Transverse colon (tissue), 4 donors: ENCODE data around the gene SRGN. TPM values are rescaled to one million over a fixed set of nuclear protein-coding genes. Genes with fewer than 3 reads are reported as not detected.
"Not testable (repeated sequence)": the region's sequence is repeated elsewhere in the genome, so short reads cannot be mapped to it uniquely, and the experiment has no call there.

Experiments
- DNase-seq: peaks from one replicate; pipeline ENCODE4 v3.0.0-alpha.2; 2019
- H3K27ac ChIP-seq, 4 donors: fragments of 200-600 bp; sonication (generic); 2 replicates each; pipeline ENCODE4 v1.5.1; 2016 to 2018; ENCODE audit warnings: inconsistent platforms in 4 of 4
- H3K27me3 ChIP-seq: fragments of 200-600 bp; sonication (generic); 2 replicates; pipeline ENCODE4 v1.5.1; 2017; ENCODE audit warnings: inconsistent platforms
- H3K36me3 ChIP-seq, 4 donors: fragments of 200-600 bp; sonication (generic); 2 replicates each; pipeline ENCODE4 v1.5.1; 2017 to 2019; ENCODE audit warnings: inconsistent platforms in 4 of 4
- H3K4me1 ChIP-seq, 4 donors: fragments of 200-600 bp; sonication (generic); 2 replicates each; pipeline ENCODE4 v1.5.1; 2017 to 2020; ENCODE audit warnings: inconsistent platforms in 4 of 4
- H3K4me3 ChIP-seq, 4 donors: fragments of 200-600 bp; sonication (generic); 1 replicate in 1 of 4; 2 replicates in 3 of 4; pipeline versions ENCODE4 v1.5.1 to v1.6.1; 2017 to 2019; ENCODE audit warnings: inconsistent platforms in 4 of 4
- H3K9me3 ChIP-seq, 2 donors: fragments of 200-600 bp; sonication (generic); 2 replicates each; pipeline ENCODE4 v1.5.1; 2017 to 2019; ENCODE audit warnings: inconsistent platforms in 2 of 2
- CTCF ChIP-seq, 5 experiments: fragments of 200-600 bp in 3 of 5; fragments of 450-650 bp in 2 of 5; sonication (generic) in 3 of 5; IDR thresholded peaks; 1 replicate in 2 of 5; 2 replicates in 3 of 5; pipeline ENCODE4 v1.5.1; 2016 to 2017; ENCODE audit warnings: antibody characterized with exemption in 5 of 5, inconsistent platforms in 3 of 5, mild to moderate bottlenecking in 2 of 5, moderate library complexity in 1 of 5
- EP300 ChIP-seq: sonication (generic); formaldehyde crosslinking; IDR thresholded peaks from one replicate; pipeline ENCODE4 v1.6.1; 2017; ENCODE audit warnings: antibody characterized with exemption, low read depth
- POLR2A ChIP-seq: fragments of 450-650 bp; IDR thresholded peaks from one replicate; pipeline ENCODE4 v1.6.1; 2016; ENCODE audit warnings: antibody characterized with exemption, mild to moderate bottlenecking, moderate library complexity
- POLR2AphosphoS5 ChIP-seq, 3 donors: sonication (generic); formaldehyde crosslinking; IDR thresholded peaks; one replicate each; pipeline ENCODE4 v1.6.1; 2016; ENCODE audit warnings: antibody characterized with exemption in 3 of 3
- WGBS, 2 donors: methylation state at CpG; one replicate each; pipeline ENCODE4 v1.1.5; 2018; ENCODE audit warnings: low coverage in 1 of 2; 5-methylcytosine and 5-hydroxymethylcytosine counted together
- in situ Hi-C, 4 donors: fragments of 200-750 bp; cut with MboI; loops; one replicate each; pipeline versions ENCODE4 v1.15.0 to v1.15.1; 2017; ENCODE audit warnings: low sequenced_read_pairs in 3 of 4, low pct_ligation_motif_present in 1 of 4, low pct_unique_long_range_greater_than_20kb in 1 of 4
- intact Hi-C: fragments of 100-400 bp; cut with DNase I; formaldehyde crosslinking; loops from one replicate; pipeline ENCODE4 v1.15.1; 2023; ENCODE audit warnings: low total_unique reads
- total RNA-seq, 4 donors: library from RNA; depleted of rRNA; stranded (reverse); fragments of >200 nt; gene quantifications; one replicate each; pipeline ENCODE4 v1.1.0, GENCODE V29; 2016

Gene SRGN
- total RNA-seq, result 10 to 100 TPM in 3 of 4 donors, 1 to 10 TPM in 1; 9.0 to 83.8 (median 20.3) TPM

- no peaks in the 10 kb centered on the region for H3K36me3 ChIP-seq
- no peaks in the 10 kb centered on the region for H3K27me3 ChIP-seq
- TF ChIP-seq CTCF (IDR thresholded peaks at IDR 0.05) (no peak), EP300 (peak; percentile 38), POLR2A (peak; percentile 92), POLR2AphosphoS5 (IDR thresholded peaks at IDR 0.05) (peak; percentile 93 to 98 (median 97))
- no peaks in the 10 kb centered on the region for H3K9me3 ChIP-seq
- WGBS, 2 donors, result 50 to 51% methylated on average over 8 to 10 of the region's 10 CpGs
- DNase-seq, result peak; percentile 81
- peak within 1 kb of the TSS; percentile 6 to 52 (median 19) for H3K4me3 ChIP-seq
- H3K27ac ChIP-seq, result peak within 1 kb of the TSS; percentile 73 to 86 (median 78)
- intact Hi-C loops, result no loop called here
- in situ Hi-C loops, result no loop called here
- H3K4me1 ChIP-seq, result peaks cover 0 to 9% (median 0%) of the 10 kb centered on the region in 4 donors
Measured at GRCh38 chr10:69087590-69088470, at the start of gene SRGN. Gene SRGN (plus strand): TSS chr10:69088103. CDS start chr10:69088158, 55 bp downstream.

GRCh38 chr10:69040904-69041303, 47.0 kb upstream of the SRGN start:
- H3K4me3 ChIP-seq, H3K27ac ChIP-seq, DNase-seq, in situ Hi-C loops, H3K9me3 ChIP-seq, H3K27me3 ChIP-seq, intact Hi-C loops, H3K4me1 ChIP-seq, H3K36me3 ChIP-seq: not testable (repeated sequence)
- WGBS, 2 donors, result 21 to 73% methylated on average over 2 to 5 of the region's 5 CpGs

- TF ChIP-seq EP300 (no peak), POLR2A (no peak), POLR2AphosphoS5 (IDR thresholded peaks at IDR 0.05) (no peak), CTCF (IDR thresholded peaks at IDR 0.05) (no peak)
- DNase-seq, result no peak
- Histone ChIP-seq H3K27ac (no peak overlapping the region), H3K4me1 (peaks cover 0 to 3% (median 0%) of the 10 kb centered on the region in 4 donors), H3K27me3 (no peaks in the 10 kb centered on the region), H3K9me3 (no peaks in the 10 kb centered on the region), H3K36me3 (no peaks in the 10 kb centered on the region), H3K4me3 (no peak overlapping the region)
- in situ Hi-C loops, result no loop called here
- intact Hi-C loops, result no loop called here
- WGBS, 2 donors, result 83% methylated on average over 5 of the region's 5 CpGs; no CpG with 5 or more reads in 1 of the 2 donors
Measured at GRCh38 chr10:69042417-69042816, 45.5 kb upstream of the SRGN start.

- Histone ChIP-seq H3K27ac (no peak overlapping the region), H3K27me3 (no peaks in the 10 kb centered on the region), H3K4me3 (no peak overlapping the region), H3K9me3 (no peaks in the 10 kb centered on the region), H3K4me1 (peaks cover 0 to 3% (median 0%) of the 10 kb centered on the region in 4 donors), H3K36me3 (no peaks in the 10 kb centered on the region)
- no peak for TF ChIP-seq POLR2AphosphoS5 (IDR thresholded peaks at IDR 0.05)
- no peak for TF ChIP-seq POLR2A
- no peak for TF ChIP-seq EP300
- in situ Hi-C loops, result no loop called here
- 76 to 88% methylated on average over 2 to 6 of the region's 6 CpGs for WGBS, 2 donors
- intact Hi-C loops, result no loop called here
- DNase-seq, result no peak
Measured at GRCh38 chr10:69042838-69043237, 45.1 kb upstream of the SRGN start.

- Histone ChIP-seq H3K9me3 (no peaks in the 10 kb centered on the region), H3K4me3 (no peak overlapping the region), H3K27ac (peak overlapping the region; percentile 19 to 75 (median 39)), H3K36me3 (no peaks in the 10 kb centered on the region), H3K27me3 (no peaks in the 10 kb centered on the region), H3K4me1 (peaks cover 0 to 3% (median 0%) of the 10 kb centered on the region in 4 donors)
- intact Hi-C loops (no loop called here), in situ Hi-C loops (no loop called here)
- WGBS, 2 donors, result 66 to 86% methylated on average over 6 to 10 of the region's 10 CpGs
- TF ChIP-seq POLR2A (no peak), EP300 (no peak), POLR2AphosphoS5 (IDR thresholded peaks at IDR 0.05) (no peak), CTCF (IDR thresholded peaks at IDR 0.05) (no peak)
- no peak for DNase-seq
Measured at GRCh38 chr10:69043931-69044531, 43.9 kb upstream of the SRGN start.
